Memory B cell (primary cell): ENCODE data around the gene MAST4.
A peak's percentile ranks its signal among the peaks of the same experiment; 100 is the strongest.

Experiments used
- ATAC-seq: fragments of 150-1000 bp; cut with Tn5 transposase; 2 replicates; pipeline ENCODE4 v1.10.0; 2021; ENCODE audit warnings: low read depth, mild to moderate bottlenecking, moderate library complexity
- DNase-seq, 2 donors: peaks; one replicate each; pipeline ENCODE4 v3.0.0; 2022; ENCODE audit warnings: low spot score in 2 of 2
- H3K27ac Mint-ChIP-seq: one replicate; pipeline ENCODE4 v1.8.0; 2022; ENCODE audit warnings: mild to moderate bottlenecking, moderate library complexity, mixed read lengths
- H3K27me3 Mint-ChIP-seq: one replicate; pipeline ENCODE4 v1.8.0; 2022; ENCODE audit warnings: mixed read lengths
- H3K36me3 Mint-ChIP-seq: one replicate; pipeline ENCODE4 v1.8.0; 2022; ENCODE audit warnings: mild to moderate bottlenecking, mixed read lengths
- H3K4me1 Mint-ChIP-seq: one replicate; pipeline ENCODE4 v1.8.0; 2022; ENCODE audit warnings: mixed read lengths
- H3K4me3 Mint-ChIP-seq: one replicate; pipeline ENCODE4 v1.8.0; 2022; ENCODE audit warnings: mild to moderate bottlenecking, moderate library complexity, mixed read lengths
- H3K9me3 Mint-ChIP-seq: one replicate; pipeline ENCODE4 v1.8.0; 2022; ENCODE audit warnings: mixed read lengths

Gene MAST4

GRCh38 chr5:66897356-66897755, 301.2 kb downstream of the MAST4 start:
- no peak overlapping the region for H3K4me3 Mint-ChIP-seq
- H3K4me1 Mint-ChIP-seq: no peaks in the 10 kb centered on the region
- H3K36me3 Mint-ChIP-seq: no peaks in the 10 kb centered on the region
- no peaks in the 10 kb centered on the region for H3K9me3 Mint-ChIP-seq
- no peaks in the 10 kb centered on the region for H3K27me3 Mint-ChIP-seq
- DNase-seq: no peak
- no peak for ATAC-seq
- H3K27ac Mint-ChIP-seq: no peak overlapping the region

GRCh38 chr5:66898241-66898995, 302.2 kb downstream of the MAST4 start:
- Mint-ChIP-seq H3K4me3 (no peak overlapping the region), H3K27ac (no peak overlapping the region), H3K4me1 (no peaks in the 10 kb centered on the region), H3K9me3 (no peaks in the 10 kb centered on the region), H3K27me3 (no peaks in the 10 kb centered on the region), H3K36me3 (peaks cover 2% of the 10 kb centered on the region)
- ATAC-seq (no peak), DNase-seq (no peak)

GRCh38 chr5:66903218-66903617, 307.0 kb downstream of the MAST4 start:
- H3K27me3 Mint-ChIP-seq: no peaks in the 10 kb centered on the region
- no peak for ATAC-seq
- H3K27ac Mint-ChIP-seq: no peak overlapping the region

GRCh38 chr5:66903709-66904108, 307.5 kb downstream of the MAST4 start:
- Mint-ChIP-seq H3K27me3 (no peaks in the 10 kb centered on the region), H3K4me1 (peaks cover 4% of the 10 kb centered on the region), H3K27ac (no peak overlapping the region), H3K36me3 (peaks cover 2% of the 10 kb centered on the region), H3K4me3 (no peak overlapping the region), H3K9me3 (no peaks in the 10 kb centered on the region)
- DNase-seq (no peak), ATAC-seq (no peak)

More at GRCh38 chr5:66903218-66903617, 307.0 kb downstream of the MAST4 start:
- peaks cover 3% of the 10 kb centered on the region for H3K4me1 Mint-ChIP-seq
- H3K4me3 Mint-ChIP-seq: no peak overlapping the region
- H3K36me3 Mint-ChIP-seq: peaks cover 2% of the 10 kb centered on the region
- H3K9me3 Mint-ChIP-seq: no peaks in the 10 kb centered on the region
- no peak for DNase-seq

- Mint-ChIP-seq H3K27me3 (no peaks in the 10 kb centered on the region), H3K27ac (no peak overlapping the region), H3K4me3 (no peak overlapping the region), H3K9me3 (no peaks in the 10 kb centered on the region), H3K36me3 (peaks cover 2% of the 10 kb centered on the region), H3K4me1 (peaks cover 4% of the 10 kb centered on the region)
- ATAC-seq: no peak
- no peak for DNase-seq
Measured at GRCh38 chr5:66904189-66904588, 308.0 kb downstream of the MAST4 start.

GRCh38 chr5:66906021-66906420, 309.8 kb downstream of the MAST4 start:
- H3K27me3 Mint-ChIP-seq: no peaks in the 10 kb centered on the region
- DNase-seq (no peak), ATAC-seq (no peak)
- peaks cover 1% of the 10 kb centered on the region for H3K9me3 Mint-ChIP-seq
- H3K27ac Mint-ChIP-seq: no peak overlapping the region
- peaks cover 3% of the 10 kb centered on the region for H3K36me3 Mint-ChIP-seq
- H3K4me3 Mint-ChIP-seq: no peak overlapping the region
- peaks cover 4% of the 10 kb centered on the region for H3K4me1 Mint-ChIP-seq

- Mint-ChIP-seq H3K4me1 (peaks cover 4% of the 10 kb centered on the region), H3K9me3 (peaks cover 1% of the 10 kb centered on the region)
Measured at GRCh38 chr5:66908230-66908629, 312.0 kb downstream of the MAST4 start.

GRCh38 chr5:66909364-66909763, 313.2 kb downstream of the MAST4 start:
- ATAC-seq: no peak
- H3K4me1 Mint-ChIP-seq: peaks cover 4% of the 10 kb centered on the region
- H3K36me3 Mint-ChIP-seq: peaks cover 1% of the 10 kb centered on the region
- no peak for DNase-seq
- no peak overlapping the region for H3K4me3 Mint-ChIP-seq
- H3K9me3 Mint-ChIP-seq: peaks cover 1% of the 10 kb centered on the region
- H3K27me3 Mint-ChIP-seq: no peaks in the 10 kb centered on the region
- H3K27ac Mint-ChIP-seq: no peak overlapping the region

More at GRCh38 chr5:66908230-66908629, 312.0 kb downstream of the MAST4 start:
- DNase-seq (no peak), ATAC-seq (no peak)
- Mint-ChIP-seq H3K36me3 (peaks cover 1% of the 10 kb centered on the region), H3K27ac (no peak overlapping the region), H3K27me3 (no peaks in the 10 kb centered on the region), H3K4me3 (no peak overlapping the region)

GRCh38 chr5:66912787-66913186, 316.6 kb downstream of the MAST4 start:
- Mint-ChIP-seq H3K27ac (no peak overlapping the region), H3K27me3 (no peaks in the 10 kb centered on the region), H3K4me3 (no peak overlapping the region), H3K36me3 (peaks cover 1% of the 10 kb centered on the region), H3K4me1 (peaks cover 4% of the 10 kb centered on the region), H3K9me3 (peaks cover 1% of the 10 kb centered on the region)
- no peak for DNase-seq
- no peak for ATAC-seq

- no peaks in the 10 kb centered on the region for H3K27me3 Mint-ChIP-seq
- no peak overlapping the region for H3K27ac Mint-ChIP-seq
- ATAC-seq (no peak), DNase-seq (no peak)
- H3K4me3 Mint-ChIP-seq: no peak overlapping the region
- no peaks in the 10 kb centered on the region for H3K9me3 Mint-ChIP-seq
- H3K4me1 Mint-ChIP-seq: no peaks in the 10 kb centered on the region
- H3K36me3 Mint-ChIP-seq: no peaks in the 10 kb centered on the region
Measured at GRCh38 chr5:66915531-66915930, 319.3 kb downstream of the MAST4 start.

GRCh38 chr5:66922881-66923280, 326.7 kb downstream of the MAST4 start:
- no peak for ATAC-seq
- Mint-ChIP-seq H3K36me3 (no peaks in the 10 kb centered on the region), H3K4me3 (no peak overlapping the region), H3K4me1 (no peaks in the 10 kb centered on the region), H3K27me3 (no peaks in the 10 kb centered on the region), H3K27ac (no peak overlapping the region), H3K9me3 (no peaks in the 10 kb centered on the region)
- no peak for DNase-seq

- H3K4me1 Mint-ChIP-seq: no peaks in the 10 kb centered on the region
- H3K9me3 Mint-ChIP-seq: no peaks in the 10 kb centered on the region
- no peaks in the 10 kb centered on the region for H3K27me3 Mint-ChIP-seq
- no peaks in the 10 kb centered on the region for H3K36me3 Mint-ChIP-seq
- H3K4me3 Mint-ChIP-seq: no peak overlapping the region
- ATAC-seq (no peak), DNase-seq (no peak)
- no peak overlapping the region for H3K27ac Mint-ChIP-seq
Measured at GRCh38 chr5:66923457-66923856, 327.3 kb downstream of the MAST4 start.

GRCh38 chr5:66923922-66924321, 327.7 kb downstream of the MAST4 start:
- no peaks in the 10 kb centered on the region for H3K36me3 Mint-ChIP-seq
- DNase-seq: no peak
- H3K27ac Mint-ChIP-seq: no peak overlapping the region
- H3K4me1 Mint-ChIP-seq: peaks cover 3% of the 10 kb centered on the region
- no peaks in the 10 kb centered on the region for H3K9me3 Mint-ChIP-seq
- no peak overlapping the region for H3K4me3 Mint-ChIP-seq
- no peaks in the 10 kb centered on the region for H3K27me3 Mint-ChIP-seq
- ATAC-seq: no peak

GRCh38 chr5:66927140-66927539, 330.9 kb downstream of the MAST4 start:
- Mint-ChIP-seq H3K27ac (no peak overlapping the region), H3K36me3 (no peaks in the 10 kb centered on the region), H3K4me3 (no peak overlapping the region), H3K9me3 (no peaks in the 10 kb centered on the region), H3K27me3 (no peaks in the 10 kb centered on the region), H3K4me1 (peaks cover 26% of the 10 kb centered on the region)
- DNase-seq: no peak
- ATAC-seq: no peak

GRCh38 chr5:66929281-66929680, 333.1 kb downstream of the MAST4 start:
- peak; percentile 8 for ATAC-seq
- H3K4me3 Mint-ChIP-seq: no peak overlapping the region
- H3K27ac Mint-ChIP-seq: no peak overlapping the region
- DNase-seq: no peak
- H3K4me1 Mint-ChIP-seq: peaks cover 26% of the 10 kb centered on the region
- no peaks in the 10 kb centered on the region for H3K36me3 Mint-ChIP-seq
- no peaks in the 10 kb centered on the region for H3K27me3 Mint-ChIP-seq
- no peaks in the 10 kb centered on the region for H3K9me3 Mint-ChIP-seq
